T-cell (primary cell): Measurements from ENCODE around the gene KRTAP5-11. TPM values are rescaled to one million over a fixed set of nuclear protein-coding genes. Genes with fewer than 3 reads are reported as not detected.
"Not testable (repeated sequence)": the region's sequence is repeated elsewhere in the genome, so short reads cannot be mapped to it uniquely, and the experiment has no call there.

Source experiments
- ATAC-seq, 4 experiments: fragments of 200-7000 bp in 3 of 4; fragments of 150-1000 bp in 1 of 4; cut with Tn5 transposase; replicated peaks in 1 of 4; 1 replicate in 3 of 4; 2 replicates in 1 of 4; pipeline ENCODE4 v1.10.0; 2021; ENCODE audit warnings: moderate library complexity in 3 of 4, mild to moderate bottlenecking in 2 of 4, moderate number of reproducible peaks in 1 of 4
- CTCF ChIA-PET, 2 donors: fragments of 300-600 bp; sonication (Branson Sonifier 250); formaldehyde crosslinking; loops; one replicate each; lab custom pipeline; 2022; ENCODE audit warnings: antibody characterized with exemption in 2 of 2; lab: Charles Lee
- POLR2A ChIA-PET, 2 donors: fragments of 300-600 bp; sonication (Branson Sonifier 250); formaldehyde crosslinking; loops; one replicate each; lab custom pipeline; 2022; ENCODE audit warnings: antibody characterized with exemption in 2 of 2; lab: Charles Lee
- DNase-seq, 35 experiments: peaks; one replicate each; pipeline versions ENCODE4 v3.0.0 to v3.0.0-alpha.2; 2013 to 2023
- H3K27ac ChIP-seq: one replicate; pipeline ENCODE4 v1.5.1; 2013; ENCODE audit warnings: low read length
- H3K27me3 ChIP-seq, 2 experiments: replicated peaks in 1 of 2; 1 replicate in 1 of 2; 2 replicates in 1 of 2; pipeline versions ENCODE4 v1.6.1 to v1.7.0; 2013; ENCODE audit warnings: low read length in 1 of 2, mixed read lengths in 1 of 2; ENCODE audit not compliant: control insufficient read depth in 2 of 2, insufficient read depth in 2 of 2; ENCODE audit errors: extremely low read depth in 1 of 2
- H3K36me3 ChIP-seq, 2 donors: 1 replicate in 1 of 2; 2 replicates in 1 of 2; pipeline versions ENCODE4 v1.6.1 to v1.7.0; 2013; ENCODE audit warnings: low read length in 1 of 2; ENCODE audit not compliant: control insufficient read depth in 2 of 2, insufficient read depth in 1 of 2; ENCODE audit errors: extremely low read depth in 1 of 2
- H3K4me1 ChIP-seq, 2 experiments: 1 replicate in 1 of 2; 2 replicates in 1 of 2; pipeline versions ENCODE4 v1.6.1 to v1.7.0; 2013; ENCODE audit warnings: low read length in 2 of 2, mixed read lengths in 1 of 2; ENCODE audit not compliant: insufficient read depth in 2 of 2, control insufficient read depth in 1 of 2; ENCODE audit errors: extremely low read depth in 1 of 2
- H3K4me3 ChIP-seq, 2 donors: 1 replicate in 1 of 2; 2 replicates in 1 of 2; pipeline versions ENCODE4 v1.5.1 to v1.7.0; 2013; ENCODE audit warnings: mild to moderate bottlenecking in 2 of 2, low read length in 1 of 2, moderate library complexity in 1 of 2; ENCODE audit not compliant: control insufficient read depth in 1 of 2; ENCODE audit errors: extremely low read depth in 1 of 2
- H3K9me3 ChIP-seq: 2 replicates; pipeline ENCODE4 v1.7.0; 2013
- H3K27ac Mint-ChIP-seq, 2 donors: one replicate each; pipeline ENCODE4 v1.8.0; 2020 to 2021; ENCODE audit warnings: mild to moderate bottlenecking in 2 of 2, mixed read lengths in 2 of 2
- H3K27me3 Mint-ChIP-seq, 2 donors: one replicate each; pipeline ENCODE4 v1.8.0; 2021 to 2022; ENCODE audit warnings: mixed read lengths in 2 of 2
- H3K36me3 Mint-ChIP-seq: one replicate; pipeline ENCODE4 v1.8.0; 2021; ENCODE audit warnings: mixed read lengths
- H3K4me1 Mint-ChIP-seq, 3 donors: one replicate each; pipeline ENCODE4 v1.8.0; 2020 to 2022; ENCODE audit warnings: mixed read lengths in 3 of 3, mild to moderate bottlenecking in 1 of 3
- H3K4me3 Mint-ChIP-seq, 3 donors: one replicate each; pipeline ENCODE4 v1.8.0; 2020 to 2022; ENCODE audit warnings: mild to moderate bottlenecking in 3 of 3, mixed read lengths in 3 of 3, moderate library complexity in 3 of 3
- H3K9me3 Mint-ChIP-seq, 3 donors: one replicate each; pipeline ENCODE4 v1.8.0; 2020 to 2022; ENCODE audit warnings: mixed read lengths in 3 of 3
- WGBS: methylation state at CpG from one replicate; pipeline ENCODE4 v1.1.5; 2013; ENCODE audit warnings: missing lambda C conversion rate; ENCODE audit not compliant: insufficient coverage; 5-methylcytosine and 5-hydroxymethylcytosine counted together
- total RNA-seq, 35 experiments: library from RNA in 6 of 35; stranded (reverse) in 6 of 35; fragments of 120-200 nt in 1 of 35; gene quantifications; one replicate each; pipeline versions ENCODE4 v1.2.1 to v1.2.4 and lab custom pipeline; 2013 to 2026

KRTAP5-11 gene, protein sequence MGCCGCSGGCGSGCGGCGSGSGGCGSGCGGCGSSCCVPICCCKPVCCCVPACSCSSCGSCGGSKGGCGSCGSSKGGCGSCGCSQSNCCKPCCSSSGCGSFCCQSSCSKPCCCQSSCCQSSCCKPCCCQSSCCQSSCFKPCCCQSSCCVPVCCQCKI
- total RNA-seq = not detected
- total RNA-seq (2013) = not detected
- total RNA-seq (lab: John Stamatoyannopoulos, UW) = 0 to 0.11 (median 0) reads per million in 29 experiments

DNA sequence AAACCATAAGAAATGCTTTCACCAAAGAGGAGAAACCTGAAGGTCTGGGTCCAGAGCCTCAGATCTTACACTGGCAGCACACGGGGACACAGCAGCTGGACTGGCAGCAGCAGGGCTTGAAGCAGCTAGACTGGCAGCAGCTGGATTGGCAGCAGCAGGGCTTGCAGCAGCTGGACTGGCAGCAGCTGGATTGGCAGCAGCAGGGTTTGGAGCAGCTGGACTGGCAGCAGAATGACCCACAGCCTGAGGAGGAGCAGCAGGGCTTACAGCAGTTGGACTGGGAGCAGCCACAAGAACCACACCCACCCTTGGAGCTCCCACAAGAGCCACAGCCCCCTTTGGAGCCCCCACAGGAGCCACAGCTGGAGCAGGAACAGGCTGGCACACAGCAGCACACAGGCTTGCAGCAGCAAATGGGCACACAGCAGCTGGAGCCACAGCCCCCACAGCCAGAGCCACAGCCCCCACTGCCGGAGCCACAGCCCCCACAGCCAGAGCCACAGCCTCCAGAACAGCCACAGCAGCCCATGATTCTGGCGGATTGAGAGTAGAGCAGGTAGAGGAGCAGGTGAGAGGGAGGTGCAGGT, at the start of gene KRTAP5-11:
KRTAP5-11 (minus strand) TSS at position 567 of the 587 bp plus-strand sequence; CDS start at position 529, 38 bp downstream.
- no peaks in the 10 kb centered on the region for H3K9me3 ChIP-seq
- Mint-ChIP-seq H3K27me3 (peaks cover 32 to 38% of the 10 kb centered on the region in 2 donors), H3K4me3 (no peak within 1 kb of the TSS), H3K36me3 (no peaks in the 10 kb centered on the region), H3K4me1 (peaks cover 0 to 5% (median 3%) of the 10 kb centered on the region in 3 donors), H3K9me3 (no peaks in the 10 kb centered on the region), H3K27ac (no peak within 1 kb of the TSS)
- peaks cover 0 to 23% of the 10 kb centered on the region in 2 experiments for H3K27me3 ChIP-seq
- H3K27ac ChIP-seq = no peak within 1 kb of the TSS
- no peak within 1 kb of the TSS for H3K4me3 ChIP-seq
- no peaks in the 10 kb centered on the region for H3K4me1 ChIP-seq
- POLR2A ChIA-PET = no interaction called here
- WGBS = 79% methylated on average over 1 of the region's 3 CpGs
- no peak for DNase-seq
- no peak for ATAC-seq
- CTCF ChIA-PET = no interaction called here
- no peaks in the 10 kb centered on the region for H3K36me3 ChIP-seq

DNA sequence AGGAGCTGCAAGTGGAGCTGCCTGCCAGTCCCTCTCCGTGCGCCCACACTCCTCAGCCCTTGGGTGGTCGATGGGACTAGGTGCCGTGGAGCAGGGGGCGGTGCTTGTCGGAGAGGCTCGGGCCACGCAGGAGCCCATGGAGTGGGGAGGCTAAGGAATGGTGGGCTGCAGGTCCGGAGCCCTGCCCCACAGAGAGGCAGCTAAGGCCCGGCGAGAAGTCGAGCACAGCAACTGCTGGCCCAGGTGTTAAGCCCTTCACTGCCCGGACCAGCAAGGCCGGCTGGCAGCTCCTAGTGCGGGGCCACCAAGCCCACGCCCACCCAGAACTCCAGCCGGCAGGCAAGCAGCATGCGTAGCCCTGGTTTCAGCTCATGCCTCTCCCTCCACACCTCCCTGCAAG, 48.9 kb upstream of the KRTAP5-11 start:
- WGBS = 85% methylated on average over 16 of the region's 18 CpGs
- H3K9me3 ChIP-seq, ATAC-seq, H3K4me1 Mint-ChIP-seq, H3K4me1 ChIP-seq, DNase-seq, H3K4me3 ChIP-seq, H3K27me3 ChIP-seq, H3K4me3 Mint-ChIP-seq, H3K27ac ChIP-seq, POLR2A ChIA-PET, H3K36me3 Mint-ChIP-seq, H3K9me3 Mint-ChIP-seq, H3K27ac Mint-ChIP-seq, H3K36me3 ChIP-seq: not testable (repeated sequence)
- H3K27me3 Mint-ChIP-seq = peaks cover 8 to 17% of the 10 kb centered on the region in 2 donors
- CTCF ChIA-PET = interaction anchor here in 1 of 2 donors (0.7 kb wide), 1 partner anchor 8 kb away, joined by 3 read pairs; no protein-coding TSS in a partner anchor

DNA sequence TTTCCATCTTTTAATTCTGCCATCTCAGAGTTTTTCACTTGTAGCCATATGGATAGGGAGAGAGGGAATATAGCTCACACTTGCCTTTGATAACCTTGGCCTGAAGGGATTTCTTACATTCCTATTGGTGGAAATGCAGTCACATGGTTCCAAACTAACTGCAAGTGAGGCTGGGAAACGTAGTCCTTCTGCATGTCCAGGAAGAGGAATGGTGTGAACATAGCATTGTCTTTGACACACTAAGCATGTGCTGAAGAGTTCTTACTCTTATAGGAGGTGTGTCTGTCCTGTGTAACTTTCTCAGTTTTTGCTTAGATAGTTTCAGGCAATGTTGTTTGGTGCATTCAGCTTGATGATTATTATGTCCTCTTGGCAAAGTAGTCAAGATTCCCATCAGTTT, 47.4 kb upstream of the KRTAP5-11 start:
- WGBS = no CpG with 5 or more reads among the region's 1 CpG

DNA sequence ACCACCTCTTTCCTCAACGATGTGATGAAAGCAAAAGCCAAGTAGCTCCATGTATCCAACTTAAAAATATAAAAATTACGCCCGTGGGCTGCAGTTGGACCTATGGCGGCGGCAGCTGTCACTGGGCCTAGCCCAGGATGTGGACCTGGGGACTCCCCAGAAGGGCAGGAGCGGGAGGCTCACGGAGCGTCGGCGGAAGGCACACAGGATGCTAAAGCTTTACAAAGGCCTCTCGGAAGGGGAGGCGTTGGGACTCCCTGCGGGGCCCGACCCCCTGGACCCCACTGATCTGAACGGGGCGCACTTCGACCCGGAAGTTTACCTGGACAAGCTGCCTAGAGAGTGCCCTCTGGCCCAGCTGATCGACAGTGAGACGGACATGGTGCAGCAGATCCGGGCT, 46.3 kb upstream of the KRTAP5-11 start:
- H3K27me3 ChIP-seq, H3K4me3 Mint-ChIP-seq, H3K36me3 Mint-ChIP-seq, H3K9me3 ChIP-seq, ATAC-seq, H3K4me3 ChIP-seq, POLR2A ChIA-PET, H3K9me3 Mint-ChIP-seq, H3K27ac Mint-ChIP-seq, DNase-seq, H3K27ac ChIP-seq, CTCF ChIA-PET, H3K36me3 ChIP-seq, H3K4me1 ChIP-seq, H3K4me1 Mint-ChIP-seq: not testable (repeated sequence)
- peaks cover 5 to 19% of the 10 kb centered on the region in 2 donors for H3K27me3 Mint-ChIP-seq
- 91% methylated on average over 20 of the region's 21 CpGs for WGBS

More for the DNA sequence above, 47.4 kb upstream of the KRTAP5-11 start:
- H3K36me3 ChIP-seq, H3K36me3 Mint-ChIP-seq, CTCF ChIA-PET, ATAC-seq, H3K27me3 ChIP-seq, POLR2A ChIA-PET, H3K9me3 Mint-ChIP-seq, H3K4me3 ChIP-seq, H3K4me3 Mint-ChIP-seq, H3K27ac ChIP-seq, H3K4me1 ChIP-seq, H3K9me3 ChIP-seq, H3K27ac Mint-ChIP-seq, H3K4me1 Mint-ChIP-seq: not testable (repeated sequence)
- DNase-seq = peak in 1 of 35 experiments; percentile 18
- peaks cover 4 to 13% of the 10 kb centered on the region in 2 donors for H3K27me3 Mint-ChIP-seq

DNA sequence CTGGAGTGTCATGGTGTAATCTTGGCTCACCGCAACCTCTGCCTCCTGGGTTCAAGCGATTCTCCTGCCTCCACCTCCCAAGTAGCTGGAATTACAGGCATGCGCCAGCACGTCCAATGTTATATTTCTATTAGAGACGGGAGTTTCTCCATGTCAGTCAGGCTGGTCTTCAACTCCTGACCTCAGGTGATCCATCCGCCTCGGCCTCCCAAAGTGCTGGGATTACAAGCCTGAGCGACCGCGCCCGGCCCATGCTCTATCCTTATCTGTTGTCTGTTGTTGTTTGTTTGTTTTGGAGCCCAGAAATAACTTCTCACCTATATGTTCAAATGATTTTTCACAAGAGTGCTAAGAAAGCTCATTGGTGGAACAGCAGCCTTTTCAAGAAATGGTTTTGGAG, 40.6 kb upstream of the KRTAP5-11 start:
- H3K27ac Mint-ChIP-seq, H3K9me3 Mint-ChIP-seq, ATAC-seq, H3K4me1 Mint-ChIP-seq, H3K36me3 ChIP-seq, H3K36me3 Mint-ChIP-seq, H3K27ac ChIP-seq, POLR2A ChIA-PET, H3K4me1 ChIP-seq, H3K9me3 ChIP-seq, H3K27me3 ChIP-seq, H3K4me3 Mint-ChIP-seq, CTCF ChIA-PET, DNase-seq, H3K4me3 ChIP-seq: not testable (repeated sequence)
- H3K27me3 Mint-ChIP-seq = peaks cover 10 to 14% of the 10 kb centered on the region in 2 donors
- WGBS = 100% methylated on average over 2 of the region's 11 CpGs

DNA sequence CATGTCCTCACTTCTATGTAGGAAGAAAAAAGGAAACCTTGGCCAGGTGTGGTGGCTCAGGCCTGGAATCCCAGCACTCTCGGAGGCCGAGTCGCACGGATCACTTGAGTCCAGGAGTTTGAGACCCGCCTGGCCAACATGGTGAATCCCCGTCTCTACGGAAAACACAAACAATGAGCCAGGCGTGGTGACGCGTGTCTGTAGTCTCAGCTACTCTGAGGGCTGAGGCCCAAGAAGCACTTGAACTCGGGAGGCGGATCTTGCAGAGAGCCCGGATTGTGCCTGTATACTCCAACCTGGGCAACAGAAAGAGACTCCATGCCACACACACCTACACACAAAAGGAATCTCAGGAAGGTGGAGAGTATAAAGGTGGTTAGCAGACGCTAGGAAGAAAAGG, 39.9 kb upstream of the KRTAP5-11 start:
- H3K27me3 ChIP-seq, H3K4me3 ChIP-seq, H3K9me3 Mint-ChIP-seq, DNase-seq, H3K4me1 ChIP-seq, H3K4me1 Mint-ChIP-seq, H3K9me3 ChIP-seq, H3K36me3 ChIP-seq, POLR2A ChIA-PET, H3K4me3 Mint-ChIP-seq, CTCF ChIA-PET, H3K27ac ChIP-seq, ATAC-seq, H3K36me3 Mint-ChIP-seq, H3K27ac Mint-ChIP-seq: not testable (repeated sequence)
- WGBS = 91% methylated on average over 10 of the region's 14 CpGs
- H3K27me3 Mint-ChIP-seq = peaks cover 14 to 17% of the 10 kb centered on the region in 2 donors
